Mucosa of rectum (tissue), 2 donors: ENCODE results near the gene NCAM1.

ENCODE experiments used
- H3K27ac ChIP-seq, 2 donors: one replicate each; pipeline ENCODE4 v1.7.0; 2013; ENCODE audit warnings: inconsistent platforms in 2 of 2, low read depth in 2 of 2, low read length in 2 of 2
- H3K27me3 ChIP-seq, 2 donors: one replicate each; pipeline ENCODE4 v1.7.0; 2013; ENCODE audit warnings: low read length in 2 of 2; ENCODE audit not compliant: control insufficient read depth in 2 of 2, insufficient read depth in 2 of 2
- H3K36me3 ChIP-seq, 2 donors: one replicate each; pipeline ENCODE4 v1.7.0; 2013; ENCODE audit warnings: low read length in 2 of 2; ENCODE audit not compliant: control insufficient read depth in 2 of 2, insufficient read depth in 2 of 2
- H3K4me1 ChIP-seq, 2 donors: one replicate each; pipeline ENCODE4 v1.7.0; 2013; ENCODE audit warnings: low read length in 2 of 2, mild to moderate bottlenecking in 1 of 2; ENCODE audit not compliant: control insufficient read depth in 2 of 2, insufficient read depth in 2 of 2
- H3K4me3 ChIP-seq, 2 donors: one replicate each; pipeline ENCODE4 v1.7.0; 2013; ENCODE audit warnings: low read length in 2 of 2
- H3K9ac ChIP-seq, 2 donors: one replicate each; pipeline ENCODE4 v1.7.0; 2013; ENCODE audit warnings: low read length in 2 of 2, low read depth in 1 of 2, mild to moderate bottlenecking in 1 of 2
- H3K9me3 ChIP-seq, 2 donors: one replicate each; pipeline ENCODE4 v1.7.0; 2013; ENCODE audit warnings: low read length in 2 of 2; ENCODE audit not compliant: control insufficient read depth in 2 of 2
- donor health status: healthy.
- donor health status: Normal muscosa, but diverticular disease.

The NCAM1 gene

DNA sequence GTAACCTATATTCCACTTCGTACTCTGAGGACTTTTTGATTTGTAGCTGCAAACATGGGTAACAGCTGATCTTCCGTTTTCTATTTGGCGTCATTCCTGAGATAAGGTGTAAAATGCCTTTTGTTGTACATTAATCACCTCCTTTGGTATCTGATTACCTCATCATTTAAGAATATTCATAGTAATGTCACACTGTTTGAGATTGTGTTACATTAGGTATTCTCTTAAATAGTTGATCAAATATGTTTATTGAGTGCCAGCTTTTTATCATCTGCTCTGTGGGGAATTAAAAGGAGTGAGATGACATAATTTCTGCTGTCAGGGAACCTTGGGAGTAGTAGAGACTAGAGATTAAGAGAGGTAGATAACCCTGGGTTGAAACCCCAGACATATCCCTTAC is 5.9 kb downstream of the NCAM1 start:
- peaks cover 5 to 7% of the 10 kb centered on the region in 2 donors for H3K27me3 ChIP-seq
- H3K9ac ChIP-seq: no peak overlapping the region
- no peaks in the 10 kb centered on the region for H3K9me3 ChIP-seq
- peaks cover 1 to 2% of the 10 kb centered on the region in 2 donors for H3K4me1 ChIP-seq
- no peak overlapping the region for H3K4me3 ChIP-seq
- H3K27ac ChIP-seq: no peak overlapping the region
- no peaks in the 10 kb centered on the region for H3K36me3 ChIP-seq

- no peaks in the 10 kb centered on the region for H3K9me3 ChIP-seq
- no peak overlapping the region for H3K27ac ChIP-seq
- peaks cover 0 to 3% of the 10 kb centered on the region in 2 donors for H3K27me3 ChIP-seq
- no peak overlapping the region for H3K9ac ChIP-seq
- H3K4me1 ChIP-seq: no peaks in the 10 kb centered on the region
- H3K4me3 ChIP-seq: no peak overlapping the region
- no peaks in the 10 kb centered on the region for H3K36me3 ChIP-seq
These were observed 7.9 kb downstream of the NCAM1 start for GRCh38 chr11:112968941-112969713.

GRCh38 chr11:112971195-112971594 is 10.0 kb downstream of the NCAM1 start:
- no peak overlapping the region for H3K4me3 ChIP-seq
- no peaks in the 10 kb centered on the region for H3K9me3 ChIP-seq
- no peaks in the 10 kb centered on the region for H3K4me1 ChIP-seq
- no peak overlapping the region for H3K27ac ChIP-seq
- H3K9ac ChIP-seq: no peak overlapping the region
- peaks cover 0 to 3% of the 10 kb centered on the region in 2 donors for H3K27me3 ChIP-seq
- no peaks in the 10 kb centered on the region for H3K36me3 ChIP-seq

DNA sequence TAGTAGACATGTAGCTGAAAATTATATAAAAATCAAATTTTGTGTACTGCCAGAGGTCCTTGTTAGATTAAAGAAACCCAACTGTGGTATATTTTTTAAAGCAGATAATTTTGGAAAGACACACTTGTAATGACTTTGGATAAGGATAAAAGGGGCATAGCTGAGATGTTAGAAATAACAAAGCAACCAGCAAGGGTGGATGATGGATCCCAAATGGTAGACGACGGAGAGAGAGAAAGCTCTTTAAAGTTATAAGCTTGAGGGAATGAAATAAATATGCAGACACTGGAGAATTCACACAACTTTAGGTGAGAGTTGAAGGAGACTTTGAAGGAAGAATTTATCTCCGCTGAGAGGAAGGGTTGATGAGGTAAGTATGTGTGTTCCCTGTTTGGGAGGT is 10.6 kb downstream of the NCAM1 start:
- Histone ChIP-seq H3K4me1 (no peaks in the 10 kb centered on the region), H3K27ac (no peak overlapping the region), H3K36me3 (no peaks in the 10 kb centered on the region), H3K9me3 (no peaks in the 10 kb centered on the region), H3K4me3 (no peak overlapping the region), H3K27me3 (peaks cover 0 to 3% of the 10 kb centered on the region in 2 donors), H3K9ac (no peak overlapping the region)

DNA sequence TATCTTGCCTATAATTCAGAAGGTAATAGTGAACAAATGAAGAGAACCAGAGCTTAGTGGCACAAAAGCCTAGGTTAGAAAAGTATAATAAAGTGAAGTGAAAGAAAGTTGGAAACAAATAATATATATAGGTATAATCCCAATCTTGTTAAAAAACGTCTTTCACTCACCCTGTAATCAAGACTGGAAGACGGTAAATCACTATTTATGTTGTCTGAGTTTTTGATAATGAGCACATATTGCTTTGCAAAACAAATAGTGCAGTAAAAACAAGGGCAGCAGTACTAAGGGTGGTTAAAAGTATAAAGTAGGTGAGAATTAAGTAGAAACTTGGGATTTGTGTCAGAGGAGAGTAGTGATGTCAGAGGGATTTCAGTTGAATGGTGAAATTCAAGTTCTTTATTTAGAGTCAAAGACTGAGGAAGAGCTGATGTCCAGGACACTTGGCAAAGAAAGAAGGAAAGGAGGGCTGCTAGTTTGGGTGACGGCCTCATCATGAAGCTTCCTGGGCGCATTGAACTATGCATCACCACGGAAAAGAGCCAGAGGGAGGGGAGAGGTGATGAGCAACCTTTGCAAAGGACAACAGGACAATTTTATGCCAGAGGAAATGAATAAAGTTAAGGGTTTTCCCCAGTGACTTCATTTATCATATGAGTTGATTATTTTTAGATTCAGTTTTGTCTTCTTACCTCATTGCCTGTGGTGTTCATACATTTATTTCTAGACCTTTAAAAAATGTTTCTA is 11.4 kb downstream of the NCAM1 start:
- Histone ChIP-seq H3K4me1 (no peaks in the 10 kb centered on the region), H3K27ac (no peak overlapping the region), H3K9me3 (no peaks in the 10 kb centered on the region), H3K4me3 (no peak overlapping the region), H3K36me3 (no peaks in the 10 kb centered on the region), H3K27me3 (peaks cover 0 to 3% of the 10 kb centered on the region in 2 donors), H3K9ac (no peak overlapping the region)

GRCh38 chr11:112975051-112975450 is 13.8 kb downstream of the NCAM1 start:
- peaks cover 0 to 3% of the 10 kb centered on the region in 2 donors for H3K27me3 ChIP-seq
- H3K36me3 ChIP-seq: no peaks in the 10 kb centered on the region
- H3K4me1 ChIP-seq: no peaks in the 10 kb centered on the region
- no peak overlapping the region for H3K4me3 ChIP-seq
- H3K9ac ChIP-seq: no peak overlapping the region
- H3K27ac ChIP-seq: no peak overlapping the region
- no peaks in the 10 kb centered on the region for H3K9me3 ChIP-seq

GRCh38 chr11:112975493-112975892 is 14.3 kb downstream of the NCAM1 start:
- no peak overlapping the region for H3K9ac ChIP-seq
- no peak overlapping the region for H3K4me3 ChIP-seq
- no peak overlapping the region for H3K27ac ChIP-seq
- H3K27me3 ChIP-seq: no peaks in the 10 kb centered on the region
- H3K36me3 ChIP-seq: no peaks in the 10 kb centered on the region
- H3K4me1 ChIP-seq: no peaks in the 10 kb centered on the region
- no peaks in the 10 kb centered on the region for H3K9me3 ChIP-seq

DNA sequence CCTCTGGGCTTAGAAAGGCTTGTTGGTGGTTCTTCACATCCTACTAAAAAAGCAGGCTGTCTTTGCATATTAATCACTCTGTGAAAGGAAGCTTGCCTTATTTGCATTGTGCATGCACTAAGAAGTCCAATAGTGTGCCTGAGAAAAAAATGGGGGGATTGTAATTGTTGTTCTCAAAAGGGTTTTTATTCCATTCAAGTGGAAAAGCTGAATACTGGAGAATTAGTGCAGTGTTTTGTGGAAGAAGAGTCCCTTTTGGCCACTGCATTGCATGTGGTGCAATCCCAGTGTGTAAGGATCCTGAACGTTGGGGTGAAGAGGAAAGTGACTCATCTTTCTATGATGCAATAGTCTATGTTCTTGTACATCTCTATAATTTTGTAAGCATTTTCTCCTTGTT is 16.5 kb downstream of the NCAM1 start:
- H3K27ac ChIP-seq: no peak overlapping the region
- no peak overlapping the region for H3K4me3 ChIP-seq
- H3K9me3 ChIP-seq: no peaks in the 10 kb centered on the region
- no peak overlapping the region for H3K9ac ChIP-seq
- no peaks in the 10 kb centered on the region for H3K36me3 ChIP-seq
- no peaks in the 10 kb centered on the region for H3K27me3 ChIP-seq
- H3K4me1 ChIP-seq: no peaks in the 10 kb centered on the region

DNA sequence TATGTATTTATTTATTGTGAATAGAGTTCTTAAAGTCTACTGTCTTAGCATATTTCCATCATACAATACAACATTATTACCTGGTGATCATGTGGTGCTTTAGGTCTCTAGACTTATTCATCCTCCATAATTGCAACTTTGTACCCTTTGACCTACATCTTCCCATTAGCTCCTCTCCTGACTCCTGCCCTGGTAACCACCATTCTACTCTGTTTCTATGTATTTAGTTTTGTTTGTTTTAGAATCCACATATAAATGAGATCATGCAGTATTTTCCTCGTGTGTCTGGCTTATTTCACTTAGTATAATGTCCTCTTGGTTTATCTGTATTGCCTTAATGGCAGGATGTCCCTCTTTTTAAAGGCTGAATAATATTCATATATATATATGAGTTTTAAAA is 22.7 kb downstream of the NCAM1 start:
- Histone ChIP-seq H3K4me3 (no peak overlapping the region), H3K4me1 (no peaks in the 10 kb centered on the region), H3K36me3 (no peaks in the 10 kb centered on the region), H3K9ac (no peak overlapping the region), H3K27me3 (no peaks in the 10 kb centered on the region), H3K27ac (no peak overlapping the region), H3K9me3 (no peaks in the 10 kb centered on the region)

- H3K9ac ChIP-seq: no peak overlapping the region
- H3K36me3 ChIP-seq: no peaks in the 10 kb centered on the region
- H3K27ac ChIP-seq: no peak overlapping the region
- H3K4me1 ChIP-seq: no peaks in the 10 kb centered on the region
- H3K27me3 ChIP-seq: no peaks in the 10 kb centered on the region
- peaks cover 0 to 4% of the 10 kb centered on the region in 2 donors for H3K9me3 ChIP-seq
- H3K4me3 ChIP-seq: no peak overlapping the region
These were observed 28.0 kb downstream of the NCAM1 start for GRCh38 chr11:112989198-112989597.
